ENCODE results near the gene PTPRN2. TPM values are rescaled to one million over a fixed set of nuclear protein-coding genes. Genes with fewer than 3 reads are reported as not detected.

PTPRN2 gene
- total and polyA plus RNA-seq, 9 of the 15 experiments (the other 6 are each of a cell fraction or from before 2014, with no cell fraction given), result not detected

DNA sequence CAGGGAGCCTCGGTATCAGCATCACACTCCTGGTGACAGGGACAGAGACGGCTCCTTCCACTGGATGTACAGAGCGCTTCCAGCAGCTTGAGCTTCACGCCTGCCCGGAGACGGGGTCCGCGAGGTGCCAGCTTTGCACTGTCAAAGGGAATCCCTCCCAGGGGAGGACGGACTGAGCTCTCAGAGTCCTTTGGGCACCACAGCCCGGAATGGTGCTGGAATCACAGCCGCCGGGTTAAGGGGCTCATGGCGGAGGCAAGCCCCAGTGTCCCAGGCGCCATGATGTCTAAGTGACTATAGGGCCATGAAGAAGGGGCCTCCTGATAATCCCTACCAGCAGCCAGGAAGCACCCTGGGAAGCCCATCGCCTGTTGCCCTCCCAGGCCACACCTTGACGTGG lies 41.4 kb downstream of the PTPRN2 start (continued):
- TF ChIP-seq, protein P1, sequence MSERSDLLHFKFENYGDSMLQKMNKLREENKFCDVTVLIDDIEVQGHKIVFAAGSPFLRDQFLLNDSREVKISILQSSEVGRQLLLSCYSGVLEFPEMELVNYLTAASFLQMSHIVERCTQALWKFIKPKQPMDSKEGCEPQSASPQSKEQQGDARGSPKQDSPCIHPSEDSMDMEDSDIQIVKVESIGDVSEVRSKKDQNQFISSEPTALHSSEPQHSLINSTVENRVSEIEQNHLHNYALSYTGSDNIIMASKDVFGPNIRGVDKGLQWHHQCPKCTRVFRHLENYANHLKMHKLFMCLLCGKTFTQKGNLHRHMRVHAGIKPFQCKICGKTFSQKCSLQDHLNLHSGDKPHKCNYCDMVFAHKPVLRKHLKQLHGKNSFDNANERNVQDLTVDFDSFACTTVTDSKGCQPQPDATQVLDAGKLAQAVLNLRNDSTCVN (CRISPR knock-in tag; IDR thresholded peaks at IDR 0.05), result no peak

DNA sequence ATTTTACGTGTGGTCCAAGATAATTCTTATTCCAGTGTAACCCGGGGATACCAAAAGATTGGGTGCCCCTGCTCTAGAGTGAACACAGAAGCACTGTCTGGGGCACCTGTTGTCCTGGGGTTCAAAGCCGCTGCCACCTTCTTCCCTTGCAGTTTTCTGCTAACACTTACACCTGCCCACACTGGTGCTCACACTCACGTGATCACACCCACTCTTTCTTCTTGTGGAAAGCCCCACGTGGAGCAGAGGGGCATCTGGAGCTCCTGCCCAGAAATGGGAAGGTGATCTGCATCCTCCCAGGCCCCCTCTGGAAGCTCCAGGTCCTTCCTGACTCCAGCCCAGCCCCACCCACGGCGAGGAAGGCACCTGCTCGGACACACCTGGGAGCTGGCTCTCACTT lies 42.9 kb downstream of the PTPRN2 start:
- no peaks in the 10 kb centered on the region for H3K9me3 ChIP-seq (replicated peaks; ENCODE audit: control insufficient read depth, insufficient read depth, low read depth, low read length)
- no peaks in the 10 kb centered on the region for H3K79me2 ChIP-seq (ENCODE audit: control insufficient read depth, insufficient read depth, low read length)
- DNase-seq (ENCODE audit: extremely low read depth in 1 of 4, low spot score in 3 of 4), result no peak
- H3K36me3 ChIP-seq (ENCODE audit: control insufficient read depth, insufficient read depth, low read length), result no peaks in the 10 kb centered on the region
- peaks cover 0 to 23% of the 10 kb centered on the region in 2 experiments; a peak in 2 of 5 replicates for H3K4me1 ChIP-seq (replicated peaks in 1 of 2; ENCODE audit: control insufficient read depth in 2 of 2, insufficient read depth in 2 of 2, low read length in 2 of 2)
- no peak overlapping the region for H3K27ac ChIP-seq (ENCODE audit: extremely low read depth, low read depth, low read length)
- intact Hi-C loops (cut with micrococcal nuclease) (no loop called here), in situ Hi-C loops (cut with MboI) (no loop called here)
- no peak overlapping the region for H3K4me2 ChIP-seq (ENCODE audit: insufficient read depth, low read length)
- FAIRE-seq, result no peak
- ChIA-PET POLR2A (interaction anchor here (0.6 to 1.5 kb wide), 4 partner anchors 14 to 413 kb away, joined by 3 to 8 read pairs (median 4); no protein-coding TSS in a partner anchor), CTCF (ENCODE audit: low intra/inter-chr PET ratio) (no interaction called here)
- no peaks in the 10 kb centered on the region for H3K9me1 ChIP-seq (ENCODE audit: control insufficient read depth, insufficient read depth, low read length)
- WGBS (ENCODE audit: insufficient coverage, low coverage, missing lambda C conversion rate), result 1% methylated on average over 8 of the region's 8 CpGs
- H2AFZ ChIP-seq (ENCODE audit: low read depth, low read length), result no peak overlapping the region
- H3K9ac ChIP-seq (ENCODE audit: insufficient read depth in 1 of 2, low read depth in 2 of 2, low read length in 2 of 2), result no peak overlapping the region
- no TSS peak for BruUV-seq (replicated peaks)
- peaks cover 74 to 97% of the 10 kb centered on the region in 2 experiments for H3K27me3 ChIP-seq (ENCODE audit: control insufficient read depth in 2 of 2, insufficient read depth in 2 of 2, low read length in 2 of 2)
- H3K4me3 ChIP-seq, result no peak overlapping the region
- no peak for ATAC-seq
- H4K20me1 ChIP-seq (replicated peaks; ENCODE audit: control insufficient read depth, insufficient read depth, low read length), result peaks cover 4% of the 10 kb centered on the region; the same call in 1 of the 2 replicates
- peak; percentile 26 for TF ChIP-seq TFE3 (CRISPR knock-in tag; IDR thresholded peaks at IDR 0.05)
- no peak for TF ChIP-seq FOXA1 (IDR thresholded peaks at IDR 0.05; ENCODE audit: borderline replicate concordance)
